Measurements from ENCODE around the gene AGPAT2.

- TF ChIP-seq EZH2 (IDR thresholded peaks at IDR 0.05; ENCODE audit: borderline replicate concordance, insufficient read depth, low read depth, low read length, poor library complexity, severe bottlenecking) (no peak), CTCF (IDR thresholded peaks at IDR 0.05) (no peak)
Observed at GRCh38 chr9:136724772-136725171, 37.5 kb upstream of the AGPAT2 start.

All from B cell (primary cell).